ENCODE results near the gene ANKRD44.

ANKRD44 gene

GRCh38 chr2:196984903-196985302 is 325.7 kb downstream of the ANKRD44 start:
- DNase-seq (ENCODE audit: low spot score), result no peak

GRCh38 chr2:196983934-196984333 is 326.6 kb downstream of the ANKRD44 start:
- DNase-seq (ENCODE audit: low spot score), result no peak

- no peak for DNase-seq (ENCODE audit: low spot score)
Observed at GRCh38 chr2:196980473-196980872, 330.1 kb downstream of the ANKRD44 start.

- DNase-seq (ENCODE audit: low spot score), result no peak
Observed at GRCh38 chr2:196980001-196980400, 330.6 kb downstream of the ANKRD44 start.

- DNase-seq (ENCODE audit: low spot score), result no peak
Observed at GRCh38 chr2:196977507-196977906, 333.1 kb downstream of the ANKRD44 start.

- DNase-seq (ENCODE audit: low spot score), result no peak
Observed at GRCh38 chr2:196974970-196975369, 335.6 kb downstream of the ANKRD44 start.

- DNase-seq (ENCODE audit: low spot score), result no peak
Observed at GRCh38 chr2:196971574-196972279, 338.9 kb downstream of the ANKRD44 start.

GRCh38 chr2:196970099-196970498 is 340.5 kb downstream of the ANKRD44 start:
- no peak for DNase-seq (ENCODE audit: low spot score)

GRCh38 chr2:196968516-196968915 is 342.1 kb downstream of the ANKRD44 start:
- DNase-seq (ENCODE audit: low spot score), result no peak

GRCh38 chr2:196967775-196968174 is 342.8 kb downstream of the ANKRD44 start:
- no peak for DNase-seq (ENCODE audit: low spot score)

- no peak for DNase-seq (ENCODE audit: low spot score)
Observed at GRCh38 chr2:196967116-196967515, 343.5 kb downstream of the ANKRD44 start.

GRCh38 chr2:196966061-196966460 is 344.5 kb downstream of the ANKRD44 start:
- no peak for DNase-seq (ENCODE audit: low spot score)

- DNase-seq (ENCODE audit: low spot score), result no peak
Observed at GRCh38 chr2:196965651-196966050, 344.9 kb downstream of the ANKRD44 start.

- DNase-seq (ENCODE audit: low spot score), result no peak
Observed at GRCh38 chr2:196963961-196964360, 346.6 kb downstream of the ANKRD44 start.

- no peak for DNase-seq (ENCODE audit: low spot score)
Observed at GRCh38 chr2:196963043-196963442, 347.5 kb downstream of the ANKRD44 start.

GRCh38 chr2:196962325-196962724 is 348.3 kb downstream of the ANKRD44 start:
- no peak for DNase-seq (ENCODE audit: low spot score)

GRCh38 chr2:196961889-196962288 is 348.7 kb downstream of the ANKRD44 start:
- DNase-seq (ENCODE audit: low spot score), result no peak

GRCh38 chr2:196959734-196960338 is 350.7 kb downstream of the ANKRD44 start:
- DNase-seq (ENCODE audit: low spot score), result no peak

GRCh38 chr2:196959281-196959680 is 351.3 kb downstream of the ANKRD44 start:
- no peak for DNase-seq (ENCODE audit: low spot score)

- no peak for DNase-seq (ENCODE audit: low spot score)
Observed at GRCh38 chr2:196957881-196958525, 352.6 kb downstream of the ANKRD44 start.

- no peak for DNase-seq (ENCODE audit: low spot score)
Observed at GRCh38 chr2:196957442-196957841, 353.1 kb downstream of the ANKRD44 start.

GRCh38 chr2:196956069-196956468 is 354.5 kb downstream of the ANKRD44 start:
- DNase-seq (ENCODE audit: low spot score), result no peak

- no peak for DNase-seq (ENCODE audit: low spot score)
Observed at GRCh38 chr2:196955036-196955435, 355.5 kb downstream of the ANKRD44 start.
